CD4-positive, alpha-beta T cell (primary cell): ENCODE results near the gene SH3TC2. TPM values are rescaled to one million over a fixed set of nuclear protein-coding genes. Genes with fewer than 3 reads are reported as not detected.

Experiments used
- ATAC-seq: fragments of 200-7000 bp; cut with Tn5 transposase; one replicate; pipeline ENCODE4 v1.10.0; 2022; ENCODE audit warnings: mild to moderate bottlenecking; ENCODE audit not compliant: poor library complexity
- CTCF ChIA-PET: fragments of 350-600 bp; sonication (Branson Sonifier 250); formaldehyde crosslinking; loops from one replicate; lab custom pipeline; 2021; ENCODE audit warnings: antibody characterized with exemption, inconsistent platforms; lab: Charles Lee
- POLR2A ChIA-PET: fragments of 350-600 bp; sonication (Branson Sonifier 250); formaldehyde crosslinking; loops from one replicate; lab custom pipeline; 2021; ENCODE audit warnings: antibody characterized with exemption, inconsistent platforms; lab: Charles Lee
- DNase-seq, 14 experiments: peaks; one replicate each; pipeline ENCODE4 v3.0.0-alpha.2; 2013 to 2020; ENCODE audit warnings: mixed read lengths in 2 of 14
- H3K27ac ChIP-seq, 2 donors: one replicate each; pipeline versions ENCODE4 v1.5.1 to v1.7.0; 2013; ENCODE audit warnings: low read length in 2 of 2, low read depth in 1 of 2, mild to moderate bottlenecking in 1 of 2
- H3K27me3 ChIP-seq, 2 experiments: 1 replicate in 1 of 2; 2 replicates in 1 of 2; pipeline versions ENCODE4 v1.6.1 to v1.7.0; 2013; ENCODE audit warnings: low read length in 2 of 2, control low read depth in 1 of 2, mild to moderate bottlenecking in 1 of 2, moderate library complexity in 1 of 2; ENCODE audit not compliant: insufficient read depth in 2 of 2, control insufficient read depth in 1 of 2
- H3K36me3 ChIP-seq: one replicate; pipeline ENCODE4 v1.6.1; 2013; ENCODE audit warnings: low read length, control low read depth; ENCODE audit not compliant: insufficient read depth
- H3K4me1 ChIP-seq: one replicate; pipeline ENCODE4 v1.6.1; 2013; ENCODE audit warnings: low read length, control low read depth; ENCODE audit not compliant: insufficient read depth
- H3K4me3 ChIP-seq: one replicate; pipeline ENCODE4 v1.5.1; 2013; ENCODE audit warnings: mild to moderate bottlenecking, low read length, moderate library complexity
- H3K9me3 ChIP-seq, 2 experiments: 1 replicate in 1 of 2; 2 replicates in 1 of 2; pipeline versions ENCODE4 v1.6.1 to v1.7.0; 2013; ENCODE audit warnings: low read length in 2 of 2, mild to moderate bottlenecking in 2 of 2, control low read depth in 1 of 2, moderate library complexity in 1 of 2; ENCODE audit not compliant: control insufficient read depth in 1 of 2, insufficient read depth in 1 of 2
- H3K27ac Mint-ChIP-seq: one replicate; pipeline ENCODE4 v1.8.0; 2020; ENCODE audit warnings: mixed read lengths
- H3K27me3 Mint-ChIP-seq: one replicate; pipeline ENCODE4 v1.8.0; 2021; ENCODE audit warnings: mixed read lengths
- H3K36me3 Mint-ChIP-seq: one replicate; pipeline ENCODE4 v1.8.0; 2021; ENCODE audit warnings: low read depth, mixed read lengths
- H3K4me1 Mint-ChIP-seq: one replicate; pipeline ENCODE4 v1.8.0; 2021; ENCODE audit warnings: low read depth, mixed read lengths
- H3K4me3 Mint-ChIP-seq: one replicate; pipeline ENCODE4 v1.8.0; 2020; ENCODE audit warnings: mild to moderate bottlenecking, mixed read lengths
- H3K9me3 Mint-ChIP-seq: one replicate; pipeline ENCODE4 v1.8.0; 2020; ENCODE audit warnings: mixed read lengths
- intact Hi-C, 2 experiments: fragments of 100-400 bp; cut with DNase I in 1 of 2; cut with micrococcal nuclease in 1 of 2; formaldehyde crosslinking; loops; one replicate each; pipeline versions ENCODE4 v1.15.1 to v1.9.0; 2023 to 2025; cut with DNase I, micrococcal nuclease
- total RNA-seq, 174 experiments: library from RNA in 2 of 174; stranded (reverse) in 2 of 174; gene quantifications; one replicate each; pipeline ENCODE4 v1.2.3 and lab custom pipeline; 2021 to 2026
- TF ChIP-seq, protein P1 (sequence below): fragments of 200-600 bp; IDR thresholded peaks from one replicate; pipeline ENCODE4 v1.8.0; 2022; ENCODE audit warnings: antibody characterized with exemption, mild to moderate bottlenecking

Gene SH3TC2
- total RNA-seq, 2 experiments from 2014 or later = not detected

DNA sequence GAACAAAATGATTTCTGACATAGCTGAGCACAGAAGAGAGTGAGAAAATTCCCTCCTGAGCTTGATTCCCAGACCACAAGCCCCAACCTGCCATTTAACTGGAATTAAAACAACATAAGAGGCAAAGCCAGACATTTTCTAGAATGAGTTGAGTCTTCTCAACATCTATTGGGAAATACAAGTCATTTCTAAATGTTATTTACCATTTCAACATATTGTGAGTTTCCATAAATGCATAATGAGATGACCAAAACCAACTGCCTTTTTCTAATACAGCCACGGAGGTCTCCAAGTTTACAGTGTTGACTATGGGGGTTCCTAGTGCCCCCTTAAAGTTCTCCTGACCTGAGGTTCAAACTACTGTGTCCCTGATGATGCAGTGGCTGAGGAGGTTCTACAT, 20.0 kb downstream of the SH3TC2 start:
- ChIA-PET CTCF (interaction anchor here (0.6 kb wide), 1 partner anchor 769 kb away, joined by 3 read pairs; no protein-coding TSS in a partner anchor), POLR2A (no interaction called here)
- DNase-seq (no peak), ATAC-seq (no peak)
- Mint-ChIP-seq H3K27ac (no peak overlapping the region), H3K4me1 (peaks cover 2% of the 10 kb centered on the region), H3K27me3 (peaks cover 4% of the 10 kb centered on the region), H3K9me3 (no peaks in the 10 kb centered on the region), H3K4me3 (no peak overlapping the region), H3K36me3 (no peaks in the 10 kb centered on the region)
- TF ChIP-seq, protein P1, sequence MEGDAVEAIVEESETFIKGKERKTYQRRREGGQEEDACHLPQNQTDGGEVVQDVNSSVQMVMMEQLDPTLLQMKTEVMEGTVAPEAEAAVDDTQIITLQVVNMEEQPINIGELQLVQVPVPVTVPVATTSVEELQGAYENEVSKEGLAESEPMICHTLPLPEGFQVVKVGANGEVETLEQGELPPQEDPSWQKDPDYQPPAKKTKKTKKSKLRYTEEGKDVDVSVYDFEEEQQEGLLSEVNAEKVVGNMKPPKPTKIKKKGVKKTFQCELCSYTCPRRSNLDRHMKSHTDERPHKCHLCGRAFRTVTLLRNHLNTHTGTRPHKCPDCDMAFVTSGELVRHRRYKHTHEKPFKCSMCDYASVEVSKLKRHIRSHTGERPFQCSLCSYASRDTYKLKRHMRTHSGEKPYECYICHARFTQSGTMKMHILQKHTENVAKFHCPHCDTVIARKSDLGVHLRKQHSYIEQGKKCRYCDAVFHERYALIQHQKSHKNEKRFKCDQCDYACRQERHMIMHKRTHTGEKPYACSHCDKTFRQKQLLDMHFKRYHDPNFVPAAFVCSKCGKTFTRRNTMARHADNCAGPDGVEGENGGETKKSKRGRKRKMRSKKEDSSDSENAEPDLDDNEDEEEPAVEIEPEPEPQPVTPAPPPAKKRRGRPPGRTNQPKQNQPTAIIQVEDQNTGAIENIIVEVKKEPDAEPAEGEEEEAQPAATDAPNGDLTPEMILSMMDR = no peak
- no peaks in the 10 kb centered on the region for H3K9me3 ChIP-seq
- peaks cover 2% of the 10 kb centered on the region for H3K4me1 ChIP-seq
- H3K36me3 ChIP-seq = no peaks in the 10 kb centered on the region
- no peaks in the 10 kb centered on the region for H3K27me3 ChIP-seq
- intact Hi-C loops = no loop called here
- H3K27ac ChIP-seq = no peak overlapping the region
- no peak overlapping the region for H3K4me3 ChIP-seq

DNA sequence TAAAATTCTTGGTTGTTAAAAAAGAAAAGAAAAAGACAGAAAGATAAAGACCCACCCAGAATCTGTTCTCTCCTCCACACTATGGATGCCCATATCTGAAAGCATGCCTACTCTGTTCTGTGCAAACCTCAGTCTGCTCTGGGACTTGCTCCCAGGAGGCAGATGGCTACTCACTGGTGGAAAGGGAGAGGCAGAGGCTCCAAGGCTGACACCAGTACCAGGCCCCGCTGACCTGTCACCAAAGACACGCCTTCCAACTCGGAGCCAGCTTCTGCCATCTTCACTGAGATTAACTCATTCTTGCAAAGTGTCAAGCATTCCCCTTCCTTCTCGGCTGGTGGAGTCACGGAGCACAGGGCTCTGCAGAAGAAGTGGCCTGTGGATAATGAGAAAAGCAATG, 21.6 kb downstream of the SH3TC2 start:
- Mint-ChIP-seq H3K4me3 (no peak overlapping the region), H3K27ac (no peak overlapping the region), H3K9me3 (no peaks in the 10 kb centered on the region), H3K27me3 (peaks cover under 1% of the 10 kb centered on the region), H3K36me3 (no peaks in the 10 kb centered on the region), H3K4me1 (peaks cover 14% of the 10 kb centered on the region)
- ChIA-PET POLR2A (no interaction called here), CTCF (no interaction called here)
- H3K27ac ChIP-seq = no peak overlapping the region
- ATAC-seq = no peak
- H3K4me3 ChIP-seq = no peak overlapping the region
- no peak for DNase-seq
- H3K36me3 ChIP-seq = no peaks in the 10 kb centered on the region
- H3K27me3 ChIP-seq = no peaks in the 10 kb centered on the region
- peaks cover 6% of the 10 kb centered on the region for H3K4me1 ChIP-seq
- TF ChIP-seq, protein P1 = no peak
- intact Hi-C loops = no loop called here
- H3K9me3 ChIP-seq = no peaks in the 10 kb centered on the region

DNA sequence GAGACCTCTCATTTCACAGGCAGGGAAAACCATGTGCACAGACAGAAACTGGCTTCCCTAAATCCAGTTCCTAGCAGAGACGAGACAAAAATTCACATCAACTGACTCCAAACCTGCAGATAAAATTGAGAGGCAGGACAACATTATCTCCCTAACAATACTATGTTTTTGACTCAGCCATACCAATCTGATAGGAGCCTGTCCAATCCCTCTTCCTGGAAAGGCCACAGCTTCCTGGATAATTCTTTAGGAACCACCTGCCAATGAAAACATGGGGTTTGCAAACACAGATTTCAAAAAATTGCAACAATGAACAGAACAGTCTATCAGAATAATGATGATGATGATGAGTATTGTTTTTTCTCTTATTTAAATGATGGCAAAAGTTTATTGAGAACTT, 22.4 kb downstream of the SH3TC2 start:
- intact Hi-C loops = no loop called here
- H3K36me3 ChIP-seq = no peaks in the 10 kb centered on the region
- H3K4me3 ChIP-seq = no peak overlapping the region
- H3K4me1 ChIP-seq = peaks cover 6% of the 10 kb centered on the region
- H3K27me3 Mint-ChIP-seq = peaks cover 1% of the 10 kb centered on the region
- ChIA-PET CTCF (no interaction called here), POLR2A (no interaction called here)
- H3K4me1 Mint-ChIP-seq = peaks cover 20% of the 10 kb centered on the region
- H3K9me3 ChIP-seq = no peaks in the 10 kb centered on the region
- H3K27ac ChIP-seq = no peak overlapping the region
- DNase-seq = no peak
- ATAC-seq = no peak
- TF ChIP-seq, protein P1 = no peak
- no peak overlapping the region for H3K4me3 Mint-ChIP-seq
- H3K36me3 Mint-ChIP-seq = no peaks in the 10 kb centered on the region
- H3K9me3 Mint-ChIP-seq = no peaks in the 10 kb centered on the region
- H3K27me3 ChIP-seq = no peaks in the 10 kb centered on the region
- H3K27ac Mint-ChIP-seq = no peak overlapping the region
